HFFc6 (cell line): ENCODE results near the gene LMTK2. TPM values are rescaled to one million over a fixed set of nuclear protein-coding genes. Genes with fewer than 3 reads are reported as not detected.

ENCODE experiments used
- DNase-seq: peaks from one replicate; pipeline ENCODE4 v3.0.0-alpha.2; 2018
- H3K27ac Mint-ChIP-seq: 2 replicates; pipeline ENCODE4 v1.8.0; 2020; ENCODE audit warnings: mild to moderate bottlenecking, mixed read lengths
- H3K27me3 Mint-ChIP-seq: 2 replicates; pipeline ENCODE4 v1.8.0; 2021; ENCODE audit warnings: mild to moderate bottlenecking, moderate library complexity, mixed read lengths; ENCODE audit not compliant: insufficient read depth
- H3K36me3 Mint-ChIP-seq: 2 replicates; pipeline ENCODE4 v1.8.0; 2021; ENCODE audit warnings: low read depth, mixed read lengths
- H3K4me1 Mint-ChIP-seq: 2 replicates; pipeline ENCODE4 v1.8.0; 2020; ENCODE audit warnings: low read depth, mixed read lengths
- H3K4me3 Mint-ChIP-seq: 2 replicates; pipeline ENCODE4 v1.8.0; 2020; ENCODE audit warnings: mild to moderate bottlenecking, moderate library complexity, mixed read lengths
- H3K9me3 Mint-ChIP-seq: 2 replicates; pipeline ENCODE4 v1.8.0; 2020; ENCODE audit warnings: mild to moderate bottlenecking, mixed read lengths
- total RNA-seq, 6 experiments: library from RNA; stranded (reverse); fragmentation: NEBNext Ultra II Directional; extraction: Animal tissue kit (Norgen Biotek cat#: 25700); gene quantifications; 2 replicates in 1 of 6; 3 replicates in 5 of 6; pipeline ENCODE4 v1.2.3, GENCODE V29; 2021
- TF ChIP-seq, protein P1 (sequence below): fragments of 200-600 bp; sonication (generic); IDR thresholded peaks from 2 replicates; pipeline ENCODE4 v1.5.0; 2021; ENCODE audit warnings: antibody characterized with exemption, mild to moderate bottlenecking

Gene LMTK2
- total RNA-seq, 6 experiments from 2014 or later, result 9.2 to 13.5 (median 10.0) TPM

DNA sequence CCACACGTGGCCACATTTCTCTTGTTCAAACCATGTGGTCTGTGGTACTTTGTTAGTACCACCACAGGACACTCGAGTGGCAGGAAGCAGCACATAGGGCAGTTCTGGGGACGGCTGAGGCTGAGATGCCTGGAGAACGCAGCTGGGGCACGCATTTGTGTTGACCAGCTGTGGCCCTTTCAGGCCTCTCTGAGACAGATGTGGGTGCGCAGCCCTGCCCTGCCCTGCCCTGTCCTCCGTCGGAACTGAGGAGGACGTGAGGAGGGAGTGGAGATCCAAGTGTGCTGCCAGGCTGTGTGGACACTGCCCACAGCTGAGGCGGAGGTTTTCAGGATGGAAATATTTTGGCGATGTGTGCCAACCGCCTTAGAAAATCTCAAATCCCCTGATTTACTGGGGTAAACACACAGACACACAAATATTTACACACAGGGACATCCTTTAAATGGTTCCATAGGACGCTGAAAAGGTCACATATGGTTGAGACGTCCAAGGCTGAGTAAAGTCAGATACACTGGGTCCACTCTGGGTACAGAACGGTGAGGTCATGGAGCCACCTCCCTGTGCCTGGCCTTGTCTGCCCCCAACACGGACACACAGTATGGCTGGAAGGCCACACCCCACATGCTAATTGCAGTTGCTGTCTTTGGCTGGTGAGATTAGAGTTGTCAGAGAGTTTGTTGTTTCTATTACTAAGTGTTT lies 119.4 kb downstream of the LMTK2 start:
- Mint-ChIP-seq H3K9me3 (no peaks in the 10 kb centered on the region), H3K36me3 (peaks cover 4% of the 10 kb centered on the region; the same call in 1 of the 2 replicates), H3K27ac (no peak overlapping the region), H3K4me3 (no peak overlapping the region), H3K27me3 (no peaks in the 10 kb centered on the region), H3K4me1 (no peaks in the 10 kb centered on the region)
- no peak for DNase-seq
- TF ChIP-seq, protein P1, sequence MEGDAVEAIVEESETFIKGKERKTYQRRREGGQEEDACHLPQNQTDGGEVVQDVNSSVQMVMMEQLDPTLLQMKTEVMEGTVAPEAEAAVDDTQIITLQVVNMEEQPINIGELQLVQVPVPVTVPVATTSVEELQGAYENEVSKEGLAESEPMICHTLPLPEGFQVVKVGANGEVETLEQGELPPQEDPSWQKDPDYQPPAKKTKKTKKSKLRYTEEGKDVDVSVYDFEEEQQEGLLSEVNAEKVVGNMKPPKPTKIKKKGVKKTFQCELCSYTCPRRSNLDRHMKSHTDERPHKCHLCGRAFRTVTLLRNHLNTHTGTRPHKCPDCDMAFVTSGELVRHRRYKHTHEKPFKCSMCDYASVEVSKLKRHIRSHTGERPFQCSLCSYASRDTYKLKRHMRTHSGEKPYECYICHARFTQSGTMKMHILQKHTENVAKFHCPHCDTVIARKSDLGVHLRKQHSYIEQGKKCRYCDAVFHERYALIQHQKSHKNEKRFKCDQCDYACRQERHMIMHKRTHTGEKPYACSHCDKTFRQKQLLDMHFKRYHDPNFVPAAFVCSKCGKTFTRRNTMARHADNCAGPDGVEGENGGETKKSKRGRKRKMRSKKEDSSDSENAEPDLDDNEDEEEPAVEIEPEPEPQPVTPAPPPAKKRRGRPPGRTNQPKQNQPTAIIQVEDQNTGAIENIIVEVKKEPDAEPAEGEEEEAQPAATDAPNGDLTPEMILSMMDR, result no peak

GRCh38 chr7:98227939-98228338 lies 121.3 kb downstream of the LMTK2 start:
- no peaks in the 10 kb centered on the region for H3K27me3 Mint-ChIP-seq
- no peak for DNase-seq
- H3K4me3 Mint-ChIP-seq, result no peak overlapping the region
- TF ChIP-seq, protein P1, result no peak
- no peaks in the 10 kb centered on the region for H3K4me1 Mint-ChIP-seq
- H3K27ac Mint-ChIP-seq, result no peak overlapping the region
- H3K9me3 Mint-ChIP-seq, result no peaks in the 10 kb centered on the region
- peaks cover 4% of the 10 kb centered on the region; the same call in 1 of the 2 replicates for H3K36me3 Mint-ChIP-seq

GRCh38 chr7:98228801-98229200 lies 122.1 kb downstream of the LMTK2 start:
- Mint-ChIP-seq H3K27ac (no peak overlapping the region), H3K36me3 (peaks cover 4% of the 10 kb centered on the region; the same call in 1 of the 2 replicates), H3K27me3 (no peaks in the 10 kb centered on the region), H3K4me1 (no peaks in the 10 kb centered on the region), H3K9me3 (no peaks in the 10 kb centered on the region), H3K4me3 (no peak overlapping the region)
- no peak for DNase-seq
- TF ChIP-seq, protein P1, result no peak

- no peaks in the 10 kb centered on the region for H3K4me1 Mint-ChIP-seq
- H3K27ac Mint-ChIP-seq, result no peak overlapping the region
- TF ChIP-seq, protein P1, result no peak
- no peaks in the 10 kb centered on the region for H3K9me3 Mint-ChIP-seq
- DNase-seq, result no peak
- no peaks in the 10 kb centered on the region for H3K27me3 Mint-ChIP-seq
- no peak overlapping the region for H3K4me3 Mint-ChIP-seq
- H3K36me3 Mint-ChIP-seq, result peaks cover 6% of the 10 kb centered on the region; the same call in 1 of the 2 replicates
Measured at GRCh38 chr7:98229441-98229840, 122.8 kb downstream of the LMTK2 start.

GRCh38 chr7:98229991-98230745 lies 123.5 kb downstream of the LMTK2 start:
- H3K9me3 Mint-ChIP-seq, result no peaks in the 10 kb centered on the region

More at GRCh38 chr7:98229991-98230745, 123.5 kb downstream of the LMTK2 start:
- Mint-ChIP-seq H3K27me3 (no peaks in the 10 kb centered on the region), H3K36me3 (peaks cover 13% of the 10 kb centered on the region; the same call in 1 of the 2 replicates), H3K4me3 (no peak overlapping the region), H3K4me1 (no peaks in the 10 kb centered on the region), H3K27ac (no peak overlapping the region)
- no peak for DNase-seq
- TF ChIP-seq, protein P1, result no peak
